OCI-LY1 (cell line): Measurements from ENCODE around the gene LASP1NB.

Experiments used
- EZH2 ChIP-seq: fragments of 200-600 bp; sonication (generic), shearing (Covaris generic); IDR thresholded peaks from 2 replicates; pipeline ENCODE4 v1.8.0; 2017; ENCODE audit warnings: borderline replicate concordance, mixed run types, mild to moderate bottlenecking, antibody characterized with exemption, low read length, moderate library complexity, mixed read lengths
- TF ChIP-seq, protein P1 (sequence below): fragments of 200-600 bp; sonication (generic), shearing (Covaris generic); IDR thresholded peaks from 2 replicates; pipeline ENCODE4 v1.5.1; 2017; ENCODE audit warnings: mild to moderate bottlenecking, antibody characterized with exemption, low read length, moderate library complexity, mixed read lengths

DNA sequence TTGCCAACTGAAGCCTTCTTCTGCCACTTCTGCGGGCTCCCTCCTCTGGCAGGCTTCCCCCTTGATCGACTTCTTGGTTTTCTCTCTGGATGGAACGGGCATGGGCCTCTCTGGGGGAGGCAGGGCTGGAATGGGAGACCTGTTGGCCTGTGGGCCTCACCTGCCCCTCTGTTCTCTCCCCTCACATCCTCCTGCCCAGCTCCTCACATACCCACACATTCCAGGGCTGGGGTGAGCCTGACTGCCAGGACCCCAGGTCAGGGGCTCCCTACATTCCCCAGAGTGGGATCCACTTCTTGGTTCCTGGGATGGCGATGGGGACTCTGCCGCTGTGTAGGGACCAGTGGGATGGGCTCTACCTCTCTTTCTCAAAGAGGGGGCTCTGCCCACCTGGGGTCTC, 6.5 kb upstream of the LASP1NB start:
- TF ChIP-seq, protein P1, sequence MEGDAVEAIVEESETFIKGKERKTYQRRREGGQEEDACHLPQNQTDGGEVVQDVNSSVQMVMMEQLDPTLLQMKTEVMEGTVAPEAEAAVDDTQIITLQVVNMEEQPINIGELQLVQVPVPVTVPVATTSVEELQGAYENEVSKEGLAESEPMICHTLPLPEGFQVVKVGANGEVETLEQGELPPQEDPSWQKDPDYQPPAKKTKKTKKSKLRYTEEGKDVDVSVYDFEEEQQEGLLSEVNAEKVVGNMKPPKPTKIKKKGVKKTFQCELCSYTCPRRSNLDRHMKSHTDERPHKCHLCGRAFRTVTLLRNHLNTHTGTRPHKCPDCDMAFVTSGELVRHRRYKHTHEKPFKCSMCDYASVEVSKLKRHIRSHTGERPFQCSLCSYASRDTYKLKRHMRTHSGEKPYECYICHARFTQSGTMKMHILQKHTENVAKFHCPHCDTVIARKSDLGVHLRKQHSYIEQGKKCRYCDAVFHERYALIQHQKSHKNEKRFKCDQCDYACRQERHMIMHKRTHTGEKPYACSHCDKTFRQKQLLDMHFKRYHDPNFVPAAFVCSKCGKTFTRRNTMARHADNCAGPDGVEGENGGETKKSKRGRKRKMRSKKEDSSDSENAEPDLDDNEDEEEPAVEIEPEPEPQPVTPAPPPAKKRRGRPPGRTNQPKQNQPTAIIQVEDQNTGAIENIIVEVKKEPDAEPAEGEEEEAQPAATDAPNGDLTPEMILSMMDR = no peak
- TF ChIP-seq EZH2 = no peak
